8988T (cell line): Measurements from ENCODE around the gene CHSY1.
"Not testable (repeated sequence)": the region's sequence is repeated elsewhere in the genome, so short reads cannot be mapped to it uniquely, and the experiment has no call there.

ENCODE experiments used
- DNase-seq: peaks from one replicate; pipeline ENCODE4 v3.0.0; 2011

Gene CHSY1

GRCh38 chr15:101132390-101133180, 119.3 kb downstream of the CHSY1 start:
- no peak for DNase-seq

- DNase-seq: no peak
These were observed 120.1 kb downstream of the CHSY1 start for GRCh38 chr15:101131489-101132389.

- DNase-seq: no peak
These were observed 121.9 kb downstream of the CHSY1 start for GRCh38 chr15:101129851-101130380.

- DNase-seq: no peak
These were observed 123.4 kb downstream of the CHSY1 start for GRCh38 chr15:101128221-101129015.

GRCh38 chr15:101127506-101128076, 124.3 kb downstream of the CHSY1 start:
- no peak for DNase-seq

- no peak for DNase-seq
These were observed 125.0 kb downstream of the CHSY1 start for GRCh38 chr15:101126618-101127505.

GRCh38 chr15:101125881-101126428, 125.9 kb downstream of the CHSY1 start:
- DNase-seq: not testable (repeated sequence)
